DMS114 treated with DMSO at 0.1 percent for 48 hours (cell line): ENCODE measurements around the gene ALG12.

ENCODE experiments used
- DNase-seq: peaks from one replicate; lab custom pipeline; 2025; ENCODE audit not compliant: unreplicated experiment; lab: John Stamatoyannopoulos, UW

Gene ALG12

GRCh38 chr22:49892226-49892899 is 25.9 kb downstream of the ALG12 start:
- no peak for DNase-seq

GRCh38 chr22:49889071-49889470 is 29.2 kb downstream of the ALG12 start:
- DNase-seq: no peak

GRCh38 chr22:49887702-49888101 is 30.5 kb downstream of the ALG12 start:
- DNase-seq: no peak

- DNase-seq: no peak
Measured at GRCh38 chr22:49887064-49887451, 31.2 kb downstream of the ALG12 start.

- DNase-seq: no peak
Measured at GRCh38 chr22:49886346-49887063, 31.7 kb downstream of the ALG12 start.

- no peak for DNase-seq
Measured at GRCh38 chr22:49885881-49886280, 32.4 kb downstream of the ALG12 start.

DNA sequence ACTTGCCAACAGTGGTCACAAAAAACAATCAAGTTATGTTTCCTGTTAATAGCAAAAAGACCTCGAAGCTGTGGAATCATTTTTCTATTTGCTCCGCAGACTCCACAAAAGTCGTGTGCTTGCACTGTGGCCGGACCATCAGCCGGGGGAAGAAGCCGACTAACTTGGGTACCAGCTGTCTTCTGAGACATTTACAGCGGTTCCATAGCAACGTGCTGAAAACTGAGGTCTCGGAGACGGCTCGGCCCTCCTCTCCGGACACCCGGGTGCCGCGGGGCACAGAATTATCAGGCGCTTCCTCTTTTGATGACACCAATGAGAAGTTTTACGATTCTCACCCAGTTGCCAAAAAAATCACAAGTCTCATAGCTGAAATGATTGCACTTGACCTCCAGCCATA is 33.0 kb downstream of the ALG12 start:
- DNase-seq: no peak

GRCh38 chr22:49884503-49885260 is 33.6 kb downstream of the ALG12 start:
- no peak for DNase-seq

DNA sequence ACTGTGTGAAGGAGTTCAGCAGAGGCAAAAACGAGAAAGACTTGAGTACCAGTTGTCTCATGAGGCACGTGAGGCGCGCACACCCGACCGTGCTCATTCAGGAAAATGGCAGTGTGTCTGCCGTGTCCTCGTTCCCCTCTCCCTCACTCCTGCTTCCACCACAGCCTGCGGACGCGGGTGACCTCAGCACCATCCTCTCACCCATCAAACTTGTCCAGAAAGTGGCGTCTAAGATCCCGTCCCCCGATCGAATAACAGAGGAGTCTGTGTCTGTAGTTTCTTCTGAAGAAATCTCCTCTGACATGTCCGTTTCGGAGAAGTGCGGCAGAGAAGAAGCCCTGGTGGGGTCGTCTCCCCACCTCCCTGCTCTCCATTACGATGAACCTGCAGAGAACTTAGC is 34.2 kb downstream of the ALG12 start:
- DNase-seq: no peak

- no peak for DNase-seq
Measured at GRCh38 chr22:49883294-49883640, 35.0 kb downstream of the ALG12 start.

GRCh38 chr22:49882519-49883293 is 35.5 kb downstream of the ALG12 start:
- DNase-seq: no peak

DNA sequence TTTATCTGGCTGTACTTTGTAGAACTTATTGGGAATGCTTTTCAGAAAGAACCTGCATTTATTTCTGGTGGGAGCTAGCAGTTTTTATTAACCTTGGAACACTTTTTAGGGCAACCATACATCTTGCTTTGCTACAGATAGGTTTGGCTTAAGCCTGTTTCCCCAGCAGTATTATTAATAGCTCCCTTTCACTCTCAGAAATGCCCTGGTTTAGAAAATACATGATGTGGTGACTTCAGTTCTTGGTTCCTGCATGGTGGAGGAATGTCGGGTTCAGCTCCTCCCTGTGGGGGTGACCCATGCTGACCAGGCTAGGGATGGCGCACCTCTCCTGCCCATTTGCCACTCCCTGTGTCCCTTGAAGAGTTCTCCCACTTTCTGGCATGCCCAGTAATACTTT is 36.4 kb downstream of the ALG12 start:
- no peak for DNase-seq

GRCh38 chr22:49880281-49880680 is 38.0 kb downstream of the ALG12 start:
- DNase-seq: no peak

DNA sequence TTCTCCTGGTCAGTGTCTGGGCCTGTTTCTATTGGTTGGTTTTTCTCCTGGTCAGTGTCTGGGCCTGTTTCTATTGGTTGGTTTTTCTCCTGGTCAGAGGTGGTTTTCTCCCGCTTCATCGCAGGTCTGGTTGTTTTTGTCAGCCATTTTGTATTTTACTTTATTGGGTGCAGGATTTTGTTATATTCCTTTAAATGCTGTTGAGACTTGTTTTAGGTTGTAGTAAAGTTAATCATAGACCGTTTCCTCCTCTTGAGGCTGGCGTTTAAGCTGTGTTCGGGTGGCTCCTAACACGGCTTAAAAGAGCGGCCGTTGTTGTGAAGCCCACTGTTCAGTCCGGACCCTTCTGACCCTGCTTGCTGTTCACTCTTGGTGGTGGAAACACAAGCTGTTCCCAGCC is 38.4 kb downstream of the ALG12 start:
- DNase-seq: no peak

DNA sequence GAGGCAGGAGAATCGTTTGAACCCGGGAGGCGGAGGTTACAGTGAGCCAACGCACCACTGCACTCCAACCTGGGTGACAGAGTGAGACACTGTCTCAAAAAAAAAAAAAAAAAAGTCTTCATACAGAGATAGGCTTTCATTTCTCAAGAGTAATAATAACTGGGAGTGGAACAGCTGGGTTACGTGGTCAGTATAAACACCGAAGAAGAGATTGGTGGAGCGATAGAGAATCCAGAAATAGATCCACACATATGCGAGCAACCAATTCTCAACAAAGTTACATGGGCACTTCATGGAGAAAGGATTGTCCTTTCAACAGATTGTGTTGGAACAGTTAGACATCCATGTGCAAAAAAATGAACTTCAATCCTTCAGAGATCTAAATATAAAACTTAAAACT is 40.0 kb downstream of the ALG12 start:
- no peak for DNase-seq

GRCh38 chr22:49877642-49878041 is 40.6 kb downstream of the ALG12 start:
- DNase-seq: no peak

DNA sequence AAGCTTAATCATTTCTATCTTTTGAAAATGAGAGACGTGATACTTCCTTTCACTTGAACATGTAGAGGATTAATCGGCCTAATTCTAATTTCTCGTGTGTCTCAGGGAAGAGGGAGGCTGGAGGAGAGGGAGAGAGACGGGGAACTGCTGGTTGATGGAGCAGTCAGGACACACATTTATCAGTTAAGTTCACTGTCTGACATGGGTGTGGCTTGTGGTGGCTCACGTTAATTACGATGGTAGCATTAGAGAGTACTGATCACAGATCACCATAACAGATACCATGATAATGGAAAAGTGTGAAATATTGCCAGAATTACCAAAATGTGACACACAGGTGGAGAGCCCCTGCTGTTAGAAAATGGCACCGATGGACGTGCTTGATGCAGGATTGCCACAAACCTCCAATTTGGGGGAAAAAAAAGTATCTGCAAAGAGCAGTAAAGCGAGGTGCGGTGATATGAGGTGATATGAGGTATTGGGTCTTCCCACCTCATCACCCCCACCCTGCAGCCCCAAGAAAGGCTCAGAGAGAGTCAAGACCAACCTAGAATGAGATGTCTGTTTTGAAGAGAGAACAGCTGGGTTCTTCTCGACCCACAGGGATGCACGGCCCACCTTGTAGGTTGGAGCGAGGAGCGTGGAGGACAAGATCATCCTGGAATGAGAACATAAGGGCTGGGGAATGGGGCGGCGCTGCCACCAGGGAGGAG is 44.9 kb downstream of the ALG12 start:
- DNase-seq: no peak

DNA sequence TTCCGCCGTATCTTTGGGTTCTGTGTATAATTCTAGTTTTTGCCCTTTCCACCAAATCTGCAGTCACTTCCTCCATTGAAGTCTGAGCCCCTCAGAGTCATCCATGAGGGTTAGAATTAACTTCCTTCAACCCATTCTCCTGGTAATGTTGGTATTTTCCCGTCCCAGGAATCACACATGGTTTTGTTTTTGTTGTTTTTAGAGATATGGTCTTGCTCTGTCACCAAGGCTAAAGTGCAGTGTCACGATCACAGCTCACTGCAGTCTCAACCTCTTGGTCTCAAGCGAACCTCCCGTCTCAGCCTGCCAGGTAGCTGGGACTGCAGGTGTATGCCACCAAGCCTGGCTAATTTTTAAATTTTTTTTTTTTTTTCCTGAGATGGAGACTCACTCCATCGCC is 45.9 kb downstream of the ALG12 start:
- no peak for DNase-seq

GRCh38 chr22:49871482-49871881 is 46.8 kb downstream of the ALG12 start:
- no peak for DNase-seq

GRCh38 chr22:49869845-49870712 is 48.2 kb downstream of the ALG12 start:
- DNase-seq: no peak
